Measurements from ENCODE around the gene PYGL.
"Not testable (repeated sequence)": the region's sequence is repeated elsewhere in the genome, so short reads cannot be mapped to it uniquely, and the experiment has no call there.

Gene PYGL

DNA sequence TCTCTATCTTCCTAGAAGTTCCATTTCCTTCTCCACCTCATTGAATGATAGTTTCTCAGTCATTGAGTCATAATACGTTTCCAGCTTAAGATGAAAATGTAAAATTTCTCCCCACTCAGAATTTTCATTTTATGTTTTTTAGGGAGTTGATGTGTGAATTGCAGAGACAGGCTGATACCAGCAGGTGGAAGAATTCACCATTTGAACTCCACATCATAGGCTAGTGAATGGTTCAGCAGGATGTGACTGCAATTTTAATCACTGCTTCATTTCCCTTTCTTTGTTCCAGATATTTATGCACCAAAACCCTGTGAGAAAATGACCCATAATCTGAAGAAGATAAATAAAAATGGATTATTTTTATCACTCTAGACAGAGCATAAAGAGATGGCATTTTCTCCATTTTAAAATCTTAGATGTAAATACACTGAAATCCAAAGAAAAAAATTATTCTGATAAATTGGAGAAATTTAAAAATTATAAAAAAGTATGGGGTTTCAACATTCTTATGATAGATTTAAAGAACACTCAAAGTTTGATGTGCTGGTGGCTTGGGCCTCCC is 10.6 kb upstream of the PYGL start:
- peak; percentile 58 for DNase-seq

DNA sequence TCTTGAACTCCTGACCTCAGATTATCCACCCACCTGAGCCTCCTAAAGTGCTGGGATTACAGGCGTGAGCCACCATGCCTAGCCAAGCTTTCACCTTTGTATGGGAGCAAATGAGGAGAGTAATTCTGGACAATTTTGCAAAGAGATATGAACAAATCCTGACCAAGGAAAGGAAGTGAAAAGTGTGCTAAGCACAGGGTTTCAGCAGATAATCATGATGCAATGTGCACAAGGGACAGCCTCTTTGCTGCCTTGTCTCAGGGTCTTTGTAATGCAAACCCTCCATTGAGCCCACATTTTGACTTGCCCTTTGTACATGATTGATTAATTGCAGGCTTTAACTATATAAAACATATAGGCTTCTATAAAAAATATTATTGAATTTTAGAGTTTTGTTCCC is 9.2 kb upstream of the PYGL start:
- DNase-seq, result no peak

GRCh38 chr14:50951032-50951431 is 6.7 kb upstream of the PYGL start:
- no peak for DNase-seq

DNA sequence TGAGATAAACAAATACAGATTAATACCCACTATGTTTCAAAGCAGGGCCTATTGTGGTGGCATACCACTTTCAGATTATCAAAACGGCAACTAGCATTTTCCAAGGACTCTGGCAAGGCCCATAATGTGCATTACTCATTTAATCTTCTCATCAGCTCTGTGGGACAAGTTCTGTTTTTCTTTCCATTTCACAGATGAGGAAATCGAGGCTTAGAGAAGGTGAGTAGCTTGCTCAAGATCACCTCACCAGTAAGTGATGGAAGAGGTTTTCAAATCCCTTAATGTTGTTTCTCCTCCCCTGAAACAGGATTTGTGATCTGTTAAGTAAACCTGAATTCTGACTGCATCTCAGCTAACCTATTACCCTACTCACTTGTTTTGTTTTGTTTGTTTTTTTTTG is 3.9 kb upstream of the PYGL start:
- DNase-seq, result no peak

- no peak for DNase-seq
These were observed 3.2 kb upstream of the PYGL start for GRCh38 chr14:50947446-50947845.

GRCh38 chr14:50946234-50946935 is 2.1 kb upstream of the PYGL start:
- no peak for DNase-seq

DNA sequence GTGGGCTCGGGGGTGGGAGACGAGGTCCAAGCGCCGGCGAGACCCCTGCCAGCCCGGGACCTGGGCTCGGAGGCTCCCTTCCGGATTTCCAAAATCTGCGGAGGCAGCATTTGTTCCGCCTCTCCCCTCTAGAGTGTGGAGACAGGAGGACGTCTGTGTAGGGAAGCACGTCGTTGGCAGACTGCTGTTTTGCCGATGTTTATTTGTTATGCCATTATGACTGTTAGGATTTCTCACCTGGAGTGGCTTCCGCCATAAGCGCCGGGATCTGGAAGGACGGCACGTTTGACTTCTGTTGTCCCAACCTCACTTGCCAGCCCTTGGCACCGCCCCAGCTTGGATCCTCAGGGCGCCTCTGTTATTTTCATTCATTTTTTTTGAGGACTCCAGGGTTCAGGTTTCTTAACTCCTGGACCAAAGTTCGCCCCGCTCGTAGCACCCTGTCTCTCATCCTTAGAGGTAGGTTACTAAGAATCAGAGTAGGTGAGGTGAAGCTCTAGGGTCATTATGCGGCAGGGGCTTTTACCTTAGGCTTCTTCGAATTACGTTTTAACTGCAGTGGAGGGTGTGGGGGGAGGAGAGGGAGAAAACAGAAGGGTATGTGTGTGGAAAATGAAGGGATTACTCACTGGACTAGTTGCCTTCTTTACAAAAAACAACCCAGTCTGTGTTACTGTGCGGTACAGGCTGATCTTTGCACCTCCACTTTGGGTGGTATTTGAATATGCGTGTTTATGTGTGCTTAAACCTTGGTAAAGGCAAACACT is 547 bp upstream of the PYGL start:
- DNase-seq, result peak; percentile 72

- no peak for DNase-seq
These were observed 881 bp downstream of the PYGL start for GRCh38 chr14:50943261-50943942.

- not testable (repeated sequence) for DNase-seq
These were observed 2.6 kb downstream of the PYGL start for GRCh38 chr14:50941638-50942037.

DNA sequence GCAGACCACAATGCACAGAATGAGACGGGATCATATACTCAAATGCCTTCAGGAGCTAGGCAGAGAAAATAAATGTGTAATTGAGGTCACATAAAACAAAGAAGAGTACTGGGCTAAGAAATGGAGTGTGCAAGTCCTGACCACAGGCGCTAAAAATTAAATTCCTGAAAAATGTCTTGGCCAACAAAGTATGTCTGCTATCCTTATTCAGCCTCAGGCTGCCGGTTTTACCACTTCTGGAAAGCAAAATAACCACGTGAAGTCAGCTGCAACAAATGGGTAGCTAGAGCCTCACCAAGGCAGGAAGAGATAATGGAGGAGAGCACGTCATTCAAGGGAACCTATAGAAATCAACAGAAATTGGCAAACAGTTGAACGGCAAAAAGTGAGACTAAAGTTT is 3.1 kb downstream of the PYGL start:
- no peak for DNase-seq

DNA sequence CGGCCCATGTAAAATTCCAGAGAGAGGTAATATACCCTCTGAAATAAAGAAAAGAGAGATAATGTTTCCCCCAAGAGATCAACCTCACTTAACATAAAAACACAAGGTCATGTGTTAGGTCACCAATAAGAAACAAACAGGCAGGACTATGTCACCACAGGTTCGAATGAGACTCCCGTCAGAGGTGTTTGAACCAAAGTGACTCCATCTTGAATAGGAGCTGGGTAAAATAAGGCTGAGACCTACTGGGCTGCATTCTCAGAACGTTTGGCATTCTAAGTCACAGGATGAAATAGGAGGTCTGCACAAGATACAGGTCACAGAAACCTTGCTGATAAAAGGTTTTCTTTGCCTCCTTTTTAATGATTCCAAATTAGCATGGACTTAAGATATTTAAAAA is 6.5 kb downstream of the PYGL start:
- no peak for DNase-seq

- no peak for DNase-seq
These were observed 7.0 kb downstream of the PYGL start for GRCh38 chr14:50937325-50937724.

DNA sequence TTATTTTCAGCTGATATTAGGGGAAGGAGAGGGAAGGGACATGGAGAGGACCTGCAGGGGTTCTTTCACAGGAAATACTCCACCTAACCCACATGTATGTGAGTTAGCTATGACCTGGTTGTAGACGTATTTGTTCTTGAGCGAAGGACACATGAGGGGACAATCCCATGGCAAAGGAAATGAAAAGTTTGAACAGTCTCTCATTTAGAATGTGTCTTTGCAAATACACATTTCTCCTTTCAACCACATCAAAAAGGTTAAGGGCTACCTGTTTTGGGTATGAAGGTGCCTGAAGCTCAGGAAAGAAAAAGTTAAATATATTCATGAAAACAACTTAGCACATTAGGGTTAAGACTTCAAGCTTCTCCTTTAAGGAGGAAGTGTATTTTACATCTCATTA is 7.4 kb downstream of the PYGL start:
- no peak for DNase-seq

DNA sequence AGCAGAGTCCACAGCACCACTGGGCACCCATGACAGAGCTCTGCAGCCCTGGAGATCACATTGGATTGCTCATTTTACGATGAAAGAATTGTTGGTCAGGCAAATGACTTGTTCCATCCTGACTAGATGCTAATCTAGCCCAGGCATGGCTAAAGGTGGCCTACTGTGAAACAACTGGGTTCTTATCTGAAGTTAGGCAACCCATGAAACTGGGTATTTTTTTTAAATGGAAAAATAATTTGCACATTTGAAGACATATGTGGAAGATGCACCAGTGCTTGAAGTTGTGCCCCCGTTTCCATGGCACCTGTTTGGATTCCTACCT is 8.3 kb downstream of the PYGL start:
- DNase-seq, result no peak

GRCh38 chr14:50935126-50936015 is 8.9 kb downstream of the PYGL start:
- DNase-seq, result no peak

DNA sequence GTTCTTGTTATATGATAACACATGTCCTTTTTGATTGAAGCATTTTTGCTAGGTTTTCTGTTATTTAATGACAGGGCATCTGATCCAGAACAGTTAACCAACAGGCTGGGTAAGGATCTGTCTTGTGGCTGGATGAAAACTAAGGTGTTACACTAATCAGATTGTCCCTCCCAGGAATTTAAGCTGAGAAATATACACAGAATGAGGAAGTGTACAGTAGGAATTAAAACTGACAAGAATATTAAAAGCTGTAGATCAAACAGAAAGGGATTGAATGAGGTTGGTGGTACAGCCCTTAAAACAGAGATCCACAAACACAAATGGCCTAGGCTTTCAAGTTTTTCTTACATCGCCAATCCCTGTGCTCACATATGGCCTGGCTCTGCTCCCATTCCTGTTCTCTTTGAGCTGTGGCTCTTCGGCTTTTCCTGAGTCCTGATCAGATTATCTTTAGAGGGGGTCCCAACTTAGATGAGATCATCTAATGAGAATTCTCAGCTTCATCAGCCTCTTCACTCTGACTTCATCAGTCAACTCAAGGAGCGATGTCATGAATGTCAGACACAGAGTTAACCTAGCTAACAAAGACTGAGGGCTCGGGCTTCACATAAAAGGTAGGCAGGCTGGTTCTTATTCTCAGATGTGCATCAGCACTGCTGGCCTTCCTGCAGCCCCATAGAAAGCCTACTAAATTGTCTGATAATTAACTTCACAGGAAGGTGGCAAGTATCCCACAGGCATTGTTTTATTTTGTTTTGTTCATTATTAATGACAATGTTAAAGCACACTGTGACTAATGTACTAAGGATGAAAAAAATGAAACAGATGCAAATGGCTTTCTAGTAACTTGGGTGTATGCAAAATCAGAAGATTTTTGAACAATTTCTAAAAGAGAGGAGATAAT is 11.4 kb downstream of the PYGL start:
- DNase-seq, result no peak

DNA sequence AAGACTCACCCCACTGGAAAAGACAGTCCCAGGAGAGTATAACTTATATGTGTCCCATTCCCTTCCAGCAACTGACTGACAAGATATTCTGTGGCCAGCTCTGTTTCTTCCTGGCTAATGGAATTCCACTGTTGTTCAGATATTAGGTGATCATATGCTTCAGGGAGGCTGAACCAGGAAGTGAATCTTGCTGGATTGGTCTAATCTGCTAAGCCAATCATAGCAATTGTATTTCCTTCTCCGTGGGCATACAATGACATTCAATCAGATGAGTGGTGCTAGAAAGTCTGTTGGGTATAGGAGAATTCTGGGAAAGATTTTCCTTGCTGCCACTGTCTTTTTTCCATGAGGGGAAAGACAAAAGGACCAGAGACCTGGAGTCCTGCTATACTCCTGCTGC is 12.1 kb downstream of the PYGL start:
- DNase-seq, result peak; percentile 28

GRCh38 chr14:50931559-50931958 is 12.7 kb downstream of the PYGL start:
- no peak for DNase-seq

DNA sequence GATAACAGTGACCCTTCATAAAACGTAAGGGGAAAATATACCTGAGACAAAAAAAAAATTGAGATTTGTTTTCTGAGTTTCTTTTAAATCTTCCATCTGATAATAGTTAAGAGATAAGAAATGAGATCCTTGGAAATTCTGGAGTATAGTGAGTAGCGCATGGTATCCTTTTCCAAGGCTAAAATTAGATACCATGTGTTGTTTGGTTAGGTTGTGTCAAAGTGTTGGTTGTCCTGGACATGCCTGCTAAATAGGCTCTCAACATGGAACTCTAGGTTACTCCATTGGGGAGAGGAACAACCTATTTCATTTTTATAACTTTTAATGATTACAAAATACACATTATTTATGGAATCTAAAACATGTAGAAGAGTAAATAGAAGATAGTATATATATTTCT is 14.8 kb downstream of the PYGL start:
- DNase-seq, result no peak

GRCh38 chr14:50928002-50928635 is 16.2 kb downstream of the PYGL start:
- DNase-seq, result no peak

DNA sequence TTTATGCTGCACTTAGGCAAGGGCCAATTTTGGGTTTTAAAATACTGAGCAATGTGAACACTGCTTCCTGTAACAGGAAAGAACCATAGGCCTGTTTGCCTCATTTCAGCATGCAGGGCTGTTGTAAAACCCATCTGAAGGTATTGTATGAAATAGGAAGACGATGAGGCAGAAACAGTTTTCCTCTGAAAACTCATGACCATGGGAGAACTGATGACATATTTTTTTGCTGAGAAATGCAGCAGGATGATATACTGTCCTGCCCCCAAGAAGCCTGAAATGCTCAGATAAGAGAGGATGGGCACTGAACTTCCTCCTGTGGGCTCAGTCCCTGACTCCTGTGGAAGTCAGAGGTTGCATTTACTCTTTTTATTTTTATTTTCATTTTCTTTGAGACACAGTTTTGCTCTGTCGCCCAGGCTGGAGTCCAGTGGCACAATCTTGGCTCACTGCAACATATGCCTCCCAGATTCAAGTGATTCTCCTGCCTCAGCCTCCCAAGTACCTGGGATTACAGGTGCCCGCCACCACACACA is 17.4 kb downstream of the PYGL start:
- DNase-seq, result no peak

All from DMS53 (cell line).